Bronchial epithelial cell (primary cell): ENCODE results near the gene AGER. TPM values are rescaled to one million over a fixed set of nuclear protein-coding genes. Genes with fewer than 3 reads are reported as not detected.

Source experiments
- DNase-seq: peaks from one replicate; pipeline ENCODE4 v3.0.0-alpha.2; 2010; ENCODE audit warnings: low read depth
- FAIRE-seq: peaks from 2 replicates; lab custom pipeline; 2011; peaks lifted over from hg19 to GRCh38; lab: Jason Lieb, UNC
- H3K27me3 ChIP-seq: 2 replicates; pipeline ENCODE4 v1.5.1; 2011; ENCODE audit warnings: low read length; ENCODE audit not compliant: control insufficient read depth, insufficient read depth
- H3K36me3 ChIP-seq: 2 replicates; pipeline ENCODE4 v1.5.1; 2011; ENCODE audit warnings: low read length; ENCODE audit not compliant: control insufficient read depth, insufficient read depth
- H3K4me3 ChIP-seq: 2 replicates; pipeline ENCODE4 v1.5.1; 2011; ENCODE audit warnings: mild to moderate bottlenecking, low read depth, low read length, control low read depth
- CTCF ChIP-seq: IDR thresholded peaks from 2 replicates; pipeline ENCODE4 v1.5.1; 2011; ENCODE audit warnings: mild to moderate bottlenecking, moderate library complexity, low read length, control low read depth, inconsistent platforms; ENCODE audit not compliant: insufficient read depth, severe bottlenecking
- total RNA-seq: library from RNA; depleted of rRNA; stranded (reverse); fragments of >200 nt; gene quantifications from 2 replicates; pipeline ENCODE4 v1.2.1, GENCODE V29; 2014

The AGER gene
- total RNA-seq, 1 donor from 2014 or later = 0.26 TPM

GRCh38 chr6:32220021-32220420 is 36.0 kb upstream of the AGER start:
- FAIRE-seq (no peak), DNase-seq (no peak)
- Histone ChIP-seq H3K27me3 (no peaks in the 10 kb centered on the region), H3K4me3 (no peak overlapping the region), H3K36me3 (no peaks in the 10 kb centered on the region)
- TF ChIP-seq CTCF = no peak

GRCh38 chr6:32218167-32218566 is 34.1 kb upstream of the AGER start:
- Histone ChIP-seq H3K4me3 (no peak overlapping the region), H3K36me3 (no peaks in the 10 kb centered on the region), H3K27me3 (no peaks in the 10 kb centered on the region)
- no peak for TF ChIP-seq CTCF
- FAIRE-seq (no peak), DNase-seq (no peak)

GRCh38 chr6:32216998-32217397 is 32.9 kb upstream of the AGER start:
- TF ChIP-seq CTCF = no peak
- DNase-seq (no peak), FAIRE-seq (no peak)
- Histone ChIP-seq H3K36me3 (no peaks in the 10 kb centered on the region), H3K4me3 (no peak overlapping the region), H3K27me3 (no peaks in the 10 kb centered on the region)

GRCh38 chr6:32216285-32216684 is 32.2 kb upstream of the AGER start:
- H3K36me3 ChIP-seq = no peaks in the 10 kb centered on the region
- no peak for FAIRE-seq

GRCh38 chr6:32215617-32216016 is 31.6 kb upstream of the AGER start:
- no peak for TF ChIP-seq CTCF
- FAIRE-seq = no peak

More at GRCh38 chr6:32216285-32216684, 32.2 kb upstream of the AGER start:
- no peak for TF ChIP-seq CTCF
- no peak for DNase-seq
- no peaks in the 10 kb centered on the region for H3K27me3 ChIP-seq
- no peak overlapping the region for H3K4me3 ChIP-seq

GRCh38 chr6:32214126-32214525 is 30.1 kb upstream of the AGER start:
- Histone ChIP-seq H3K27me3 (no peaks in the 10 kb centered on the region), H3K4me3 (no peak overlapping the region), H3K36me3 (no peaks in the 10 kb centered on the region)
- DNase-seq (no peak), FAIRE-seq (no peak)
- no peak for TF ChIP-seq CTCF

More at GRCh38 chr6:32215617-32216016, 31.6 kb upstream of the AGER start:
- Histone ChIP-seq H3K27me3 (no peaks in the 10 kb centered on the region), H3K36me3 (no peaks in the 10 kb centered on the region), H3K4me3 (no peak overlapping the region)
- no peak for DNase-seq
